Measurements from ENCODE around the gene SPTBN2. TPM values are rescaled to one million over a fixed set of nuclear protein-coding genes. Genes with fewer than 3 reads are reported as not detected.

The SPTBN2 gene
- total RNA-seq, 2 donors from 2014 or later: 3.7 to 7.1 TPM

GRCh38 chr11:66762088-66762487, 33.1 kb upstream of the SPTBN2 start:
- intact Hi-C loops (cut with DNase I): no loop called here
- Histone ChIP-seq H3K4me1 (no peaks in the 10 kb centered on the region), H3K4me3 (no peak overlapping the region), H3K9me3 (no peaks in the 10 kb centered on the region), H3K27me3 (no peaks in the 10 kb centered on the region), H3K9ac (ENCODE audit: low read depth in 2 of 2, low read length in 2 of 2) (no peak overlapping the region), H3K27ac (no peak overlapping the region), H3K36me3 (no peaks in the 10 kb centered on the region)
- no peak for DNase-seq
- no peak for TF ChIP-seq CTCF (IDR thresholded peaks at IDR 0.05)

- no peak overlapping the region for H3K27ac ChIP-seq
- no peak overlapping the region for H3K9ac ChIP-seq (ENCODE audit: low read depth in 2 of 2, low read length in 2 of 2)
- no peak overlapping the region for H3K4me3 ChIP-seq
- no peaks in the 10 kb centered on the region for H3K9me3 ChIP-seq
- intact Hi-C loops (cut with DNase I): no loop called here
- no peaks in the 10 kb centered on the region for H3K4me1 ChIP-seq
- H3K36me3 ChIP-seq: no peaks in the 10 kb centered on the region
- no peaks in the 10 kb centered on the region for H3K27me3 ChIP-seq
- no peak for TF ChIP-seq CTCF (IDR thresholded peaks at IDR 0.05)
- no peak for DNase-seq
Observed at GRCh38 chr11:66752148-66752547, 23.1 kb upstream of the SPTBN2 start.

- H3K27ac ChIP-seq: no peak overlapping the region
- no peak for DNase-seq
- no peak for TF ChIP-seq CTCF (IDR thresholded peaks at IDR 0.05)
Observed at GRCh38 chr11:66749091-66749490, 20.1 kb upstream of the SPTBN2 start.

GRCh38 chr11:66747480-66747879, 18.5 kb upstream of the SPTBN2 start:
- TF ChIP-seq CTCF (IDR thresholded peaks at IDR 0.05): no peak
- no peak overlapping the region for H3K9ac ChIP-seq (ENCODE audit: low read depth in 2 of 2, low read length in 2 of 2)
- no peaks in the 10 kb centered on the region for H3K4me1 ChIP-seq
- no peak overlapping the region for H3K27ac ChIP-seq
- H3K27me3 ChIP-seq: no peaks in the 10 kb centered on the region
- H3K4me3 ChIP-seq: no peak overlapping the region
- H3K36me3 ChIP-seq: no peaks in the 10 kb centered on the region
- H3K9me3 ChIP-seq: no peaks in the 10 kb centered on the region
- no peak for DNase-seq
- intact Hi-C loops (cut with DNase I): no loop called here

More at GRCh38 chr11:66749091-66749490, 20.1 kb upstream of the SPTBN2 start:
- Histone ChIP-seq H3K4me3 (no peak overlapping the region), H3K4me1 (no peaks in the 10 kb centered on the region), H3K36me3 (no peaks in the 10 kb centered on the region), H3K9ac (ENCODE audit: low read depth in 2 of 2, low read length in 2 of 2) (no peak overlapping the region), H3K9me3 (no peaks in the 10 kb centered on the region), H3K27me3 (no peaks in the 10 kb centered on the region)
- intact Hi-C loops (cut with DNase I): no loop called here

GRCh38 chr11:66745356-66746235, 16.6 kb upstream of the SPTBN2 start:
- Histone ChIP-seq H3K36me3 (no peaks in the 10 kb centered on the region), H3K9me3 (no peaks in the 10 kb centered on the region), H3K4me1 (no peaks in the 10 kb centered on the region), H3K4me3 (peak overlapping the region; percentile 56), H3K27ac (peak overlapping the region; percentile 81), H3K27me3 (no peaks in the 10 kb centered on the region), H3K9ac (ENCODE audit: low read depth in 2 of 2, low read length in 2 of 2) (peak overlapping the region; percentile 3 to 69)
- TF ChIP-seq CTCF (IDR thresholded peaks at IDR 0.05): no peak
- peak; percentile 83 for DNase-seq
- intact Hi-C loops (cut with DNase I): no loop called here

All from colonic mucosa (tissue), 4 donors.